Fibroblast of upper back skin (primary cell): Measurements from ENCODE around the gene CACNA1B.

Source experiments
- DNase-seq: peaks from one replicate; pipeline ENCODE4 v3.0.0-alpha.2; 2013

CACNA1B gene

GRCh38 chr9:138044485-138045383 is 167.2 kb downstream of the CACNA1B start:
- DNase-seq, result no peak

GRCh38 chr9:138045541-138046490 is 168.2 kb downstream of the CACNA1B start:
- no peak for DNase-seq

- no peak for DNase-seq
Observed at GRCh38 chr9:138046641-138047301, 169.2 kb downstream of the CACNA1B start.

- no peak for DNase-seq
Observed at GRCh38 chr9:138047469-138048040, 170.0 kb downstream of the CACNA1B start.

- no peak for DNase-seq
Observed at GRCh38 chr9:138048184-138048583, 170.6 kb downstream of the CACNA1B start.

- DNase-seq, result no peak
Observed at GRCh38 chr9:138049085-138049778, 171.7 kb downstream of the CACNA1B start.

GRCh38 chr9:138049779-138050471 is 172.3 kb downstream of the CACNA1B start:
- DNase-seq, result no peak

GRCh38 chr9:138050472-138051330 is 173.1 kb downstream of the CACNA1B start:
- no peak for DNase-seq

GRCh38 chr9:138051586-138052321 is 174.2 kb downstream of the CACNA1B start:
- DNase-seq, result no peak

GRCh38 chr9:138052322-138052615 is 174.7 kb downstream of the CACNA1B start:
- DNase-seq, result no peak

- no peak for DNase-seq
Observed at GRCh38 chr9:138052635-138053320, 175.2 kb downstream of the CACNA1B start.

GRCh38 chr9:138053321-138053868 is 175.8 kb downstream of the CACNA1B start:
- DNase-seq, result no peak

- DNase-seq, result no peak
Observed at GRCh38 chr9:138053996-138054752, 176.6 kb downstream of the CACNA1B start.

- DNase-seq, result no peak
Observed at GRCh38 chr9:138057726-138058125, 180.1 kb downstream of the CACNA1B start.

- DNase-seq, result no peak
Observed at GRCh38 chr9:138058181-138058580, 180.6 kb downstream of the CACNA1B start.

GRCh38 chr9:138059196-138059595 is 181.6 kb downstream of the CACNA1B start:
- DNase-seq, result no peak

GRCh38 chr9:138060365-138060764 is 182.8 kb downstream of the CACNA1B start:
- DNase-seq, result no peak

GRCh38 chr9:138060881-138061280 is 183.3 kb downstream of the CACNA1B start:
- DNase-seq, result no peak
